GM23248 (cell line): ENCODE results near the gene CCT7. TPM values are rescaled to one million over a fixed set of nuclear protein-coding genes. Genes with fewer than 3 reads are reported as not detected.
A peak's percentile ranks its signal among the peaks of the same experiment; 100 is the strongest.

Experiments used
- DNase-seq: peaks from one replicate; pipeline ENCODE4 v3.0.0-alpha.2; 2015
- H2AFZ ChIP-seq: fragments of 200-600 bp; sonication (generic); 2 replicates; pipeline ENCODE4 v1.6.1; 2016; ENCODE audit warnings: antibody characterized with exemption
- H3F3A ChIP-seq: fragments of 200-600 bp; sonication (generic); 2 replicates; pipeline ENCODE4 v1.6.1; 2016; ENCODE audit warnings: mild to moderate bottlenecking, antibody characterized with exemption, mixed run types; ENCODE audit not compliant: insufficient read depth
- H3K27ac ChIP-seq: fragments of 200-600 bp; sonication (generic); 2 replicates; pipeline ENCODE4 v1.5.1; 2016; ENCODE audit warnings: mild to moderate bottlenecking
- H3K27me3 ChIP-seq: fragments of 200-600 bp; sonication (generic); replicated peaks from 2 replicates; pipeline ENCODE4 v1.6.1; 2016; ENCODE audit warnings: mild to moderate bottlenecking; ENCODE audit not compliant: insufficient read depth
- H3K36me3 ChIP-seq: fragments of 200-600 bp; sonication (generic); 2 replicates; pipeline ENCODE4 v1.6.1; 2016; ENCODE audit warnings: low read depth, mild to moderate bottlenecking
- H3K4me1 ChIP-seq: fragments of 200-600 bp; sonication (generic); 2 replicates; pipeline ENCODE4 v1.6.1; 2016; ENCODE audit warnings: mild to moderate bottlenecking; ENCODE audit not compliant: insufficient read depth
- H3K4me2 ChIP-seq: fragments of 200-600 bp; sonication (generic); one replicate; pipeline ENCODE4 v1.6.1; 2016; ENCODE audit warnings: mild to moderate bottlenecking; ENCODE audit not compliant: unreplicated experiment
- H3K4me3 ChIP-seq: fragments of 200-600 bp; sonication (generic); 2 replicates; pipeline ENCODE4 v1.5.1; 2016; ENCODE audit warnings: mild to moderate bottlenecking
- H3K79me2 ChIP-seq: fragments of 200-600 bp; sonication (generic); 2 replicates; pipeline ENCODE4 v1.6.1; 2016; ENCODE audit warnings: mild to moderate bottlenecking; ENCODE audit not compliant: insufficient read depth
- H3K9ac ChIP-seq: fragments of 200-600 bp; sonication (generic); 2 replicates; pipeline ENCODE4 v1.6.1; 2016; ENCODE audit warnings: mild to moderate bottlenecking
- H3K9me2 ChIP-seq: fragments of 200-600 bp; sonication (generic); 2 replicates; pipeline ENCODE4 v1.6.1; 2016; ENCODE audit warnings: mixed run types, mild to moderate bottlenecking, moderate library complexity; ENCODE audit not compliant: insufficient read depth
- H3K9me3 ChIP-seq: fragments of 200-600 bp; sonication (generic); one replicate; pipeline ENCODE4 v1.6.1; 2017; ENCODE audit warnings: low read depth
- H4K20me1 ChIP-seq: fragments of 200-600 bp; sonication (generic); 2 replicates; pipeline ENCODE4 v1.6.0; 2016; ENCODE audit not compliant: insufficient read depth
- EZH2 ChIP-seq: fragments of 200-600 bp; sonication (generic); IDR thresholded peaks from 2 replicates; pipeline ENCODE4 v1.6.1; 2018; ENCODE audit warnings: antibody characterized with exemption, mild to moderate bottlenecking; ENCODE audit not compliant: insufficient read depth, poor library complexity, severe bottlenecking
- EZH2phosphoT487 ChIP-seq: fragments of 200-600 bp; sonication (generic); IDR thresholded peaks from 2 replicates; pipeline ENCODE4 v1.6.1; 2018; ENCODE audit warnings: antibody characterized with exemption, moderate library complexity, mild to moderate bottlenecking, low read depth; ENCODE audit not compliant: insufficient read depth
- WGBS, 2 experiments: methylation state at CpG; one replicate each; pipeline ENCODE4 v1.1.6; 2015 to 2017; ENCODE audit warnings: low lambda C conversion rate in 2 of 2, low coverage in 1 of 2; ENCODE audit errors: missing lambda C conversion rate in 2 of 2; 5-methylcytosine and 5-hydroxymethylcytosine counted together
- in situ Hi-C: fragments of 300-500 bp; cut with MboI; formaldehyde crosslinking; loops from 2 replicates; pipeline ENCODE4 v1.15.0; 2020
- polyA plus RNA-seq: library from polyadenylated mRNA; unstranded; fragments of >200 nt; fragmentation: Nextera tagmentation; extraction: Ambion mirVana; gene quantifications from 2 replicates; pipeline ENCODE4 v1.2.1, GENCODE V29; 2016
- total RNA-seq: library from RNA; depleted of rRNA; stranded (reverse); fragments of >200 nt; shearing (Covaris generic); gene quantifications from 2 replicates; pipeline ENCODE4 v1.2.3, GENCODE V29; 2014

The CCT7 gene
- total and polyA plus RNA-seq, 2 experiments from 2014 or later = 213 to 272 TPM

DNA sequence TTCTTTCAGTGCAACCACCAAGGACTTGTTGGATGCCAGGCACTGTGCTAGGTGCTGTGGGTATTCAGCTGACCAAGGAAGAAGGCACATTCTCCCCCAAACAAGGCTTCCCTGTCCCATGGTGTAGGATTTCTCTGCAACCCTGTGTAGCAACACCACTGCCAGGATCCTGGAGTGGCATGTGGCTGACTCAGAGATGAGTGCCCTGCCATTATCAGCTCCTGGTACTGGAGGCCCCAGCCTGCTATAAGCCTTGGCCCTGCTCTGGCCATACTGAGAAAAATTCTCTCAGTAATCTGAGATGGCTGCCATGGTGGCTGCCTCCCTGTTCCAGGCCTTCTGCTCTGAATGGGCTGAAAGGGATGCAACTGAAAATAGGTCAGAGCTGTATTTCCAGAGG, 15.8 kb upstream of the CCT7 start:
- Histone ChIP-seq H2AFZ (no peak overlapping the region), H3K4me1 (peaks cover 20% of the 10 kb centered on the region), H4K20me1 (no peaks in the 10 kb centered on the region), H3K27ac (peak overlapping the region; percentile 30), H3K36me3 (no peaks in the 10 kb centered on the region; the same call in 1 of the 2 replicates), H3K4me3 (no peak overlapping the region), H3K9me2 (no peaks in the 10 kb centered on the region), H3K27me3 (no peaks in the 10 kb centered on the region), H3K9ac (no peak overlapping the region), H3K4me2 (no peak overlapping the region), H3F3A (0 out of 2 replicates have a peak, but pooled peaks cover 5% of the 10 kb centered on the region), H3K9me3 (no peaks in the 10 kb centered on the region), H3K79me2 (peaks cover 43% of the 10 kb centered on the region)
- in situ Hi-C loops = no loop called here
- TF ChIP-seq EZH2phosphoT487 (no peak), EZH2 (no peak)
- peak; percentile 74 for DNase-seq

DNA sequence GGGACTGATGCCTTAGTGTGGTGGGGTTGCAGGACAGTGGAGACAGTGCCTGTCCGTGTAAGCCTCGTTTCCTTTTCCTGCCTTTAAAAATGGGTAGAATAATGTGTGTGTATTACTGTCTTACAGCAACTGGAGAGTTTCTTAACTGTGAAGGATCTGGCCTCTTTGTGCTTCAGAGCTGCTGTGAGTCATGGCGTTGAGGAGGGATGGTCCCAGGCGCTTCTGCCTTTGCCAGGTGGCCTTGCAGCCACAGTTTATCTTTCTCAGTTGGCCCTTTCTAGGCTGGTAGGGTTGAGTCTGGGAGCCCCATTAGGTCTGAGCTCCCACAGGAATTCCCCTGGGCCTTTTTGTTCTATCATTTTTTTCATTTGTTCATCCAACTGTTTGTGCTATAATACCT, 10.3 kb upstream of the CCT7 start:
- Histone ChIP-seq H3K27ac (no peak overlapping the region), H3F3A (no peaks in the 10 kb centered on the region), H3K9ac (no peak overlapping the region), H3K27me3 (no peaks in the 10 kb centered on the region), H3K9me2 (no peaks in the 10 kb centered on the region), H3K79me2 (0 out of 2 replicates have a peak, but pooled peaks cover 4% of the 10 kb centered on the region), H3K4me3 (no peak overlapping the region), H3K9me3 (no peaks in the 10 kb centered on the region), H3K4me2 (no peak overlapping the region), H3K36me3 (no peaks in the 10 kb centered on the region; the same call in 1 of the 2 replicates), H4K20me1 (no peaks in the 10 kb centered on the region), H2AFZ (no peak overlapping the region), H3K4me1 (no peaks in the 10 kb centered on the region)
- no peak for DNase-seq
- WGBS, 2 experiments = 49 to 62% methylated on average over 4 of the region's 4 CpGs
- in situ Hi-C loops = no loop called here
- TF ChIP-seq EZH2 (no peak), EZH2phosphoT487 (no peak)

DNA sequence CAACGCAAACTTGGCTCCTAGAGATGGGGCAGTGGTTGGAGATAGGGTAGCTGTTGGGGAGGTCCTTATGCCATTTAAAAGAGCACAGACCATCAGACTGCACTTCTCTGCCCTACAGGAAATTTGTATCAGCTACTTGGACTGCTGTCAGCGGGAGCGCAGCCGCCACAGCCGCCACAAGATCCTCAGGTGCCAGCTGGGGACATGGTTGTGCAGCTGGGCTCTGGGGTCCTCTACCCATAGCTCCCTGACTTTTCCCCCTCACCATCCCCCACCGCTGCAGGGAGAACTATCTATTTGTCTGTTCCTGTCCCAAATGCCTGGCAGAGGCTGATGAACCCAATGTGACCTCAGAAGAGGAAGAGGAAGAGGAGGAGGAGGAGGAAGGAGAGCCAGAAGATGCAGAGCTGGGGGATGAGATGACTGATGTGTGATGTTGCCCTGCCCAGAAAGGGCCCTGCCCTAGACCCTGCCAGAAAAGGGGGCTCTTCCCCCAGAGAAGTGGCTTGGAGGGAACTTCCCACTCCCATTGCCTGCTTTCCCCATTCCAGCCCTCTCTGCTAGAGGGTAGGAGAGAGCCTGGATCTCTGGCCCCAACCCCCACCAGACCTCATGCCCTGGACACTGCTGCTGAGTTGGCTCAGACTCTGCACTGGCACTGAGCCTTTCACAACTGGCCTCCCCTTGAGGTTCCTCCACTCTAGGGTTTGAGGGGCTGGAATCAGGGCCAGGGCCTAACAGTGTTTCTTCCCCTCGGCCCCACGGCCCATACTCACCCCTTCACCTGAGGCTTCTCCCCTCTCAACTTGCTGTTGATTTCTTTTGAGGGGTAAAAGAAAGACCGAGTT, 8.4 kb upstream of the CCT7 start:
- TF ChIP-seq EZH2phosphoT487 (no peak), EZH2 (no peak)
- 76 to 83% methylated on average over 9 of the region's 9 CpGs for WGBS, 2 experiments
- in situ Hi-C loops = no loop called here

DNA sequence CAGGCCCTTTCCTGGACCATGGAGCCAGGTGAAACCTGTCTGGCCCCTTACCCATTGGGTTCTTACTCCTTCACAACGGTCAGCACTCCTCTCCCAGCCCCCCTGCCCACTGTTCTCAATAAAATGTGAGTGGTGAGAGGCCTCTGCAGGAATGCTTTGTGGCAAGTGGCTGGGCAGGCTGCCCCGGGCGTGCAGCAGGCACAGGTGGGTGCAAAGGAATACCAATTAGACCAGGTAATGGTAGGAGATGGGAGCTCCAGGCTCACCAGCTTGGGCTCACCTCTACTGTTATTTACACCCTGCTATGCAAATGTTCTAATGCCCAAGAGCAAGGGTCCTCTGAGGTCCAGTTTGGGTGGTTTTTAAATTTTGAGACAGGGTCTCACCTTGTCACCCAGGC, 7.0 kb upstream of the CCT7 start:
- H3K79me2 ChIP-seq = no peaks in the 10 kb centered on the region
- in situ Hi-C loops = no loop called here
- H2AFZ ChIP-seq = no peak overlapping the region
- no peaks in the 10 kb centered on the region for H3K4me1 ChIP-seq
- no peaks in the 10 kb centered on the region for H3F3A ChIP-seq
- WGBS, 2 experiments = 61 to 70% methylated on average over 3 of the region's 3 CpGs
- H4K20me1 ChIP-seq = no peaks in the 10 kb centered on the region
- TF ChIP-seq EZH2phosphoT487 (no peak), EZH2 (no peak)
- H3K9ac ChIP-seq = no peak overlapping the region
- no peak overlapping the region for H3K27ac ChIP-seq
- no peak overlapping the region for H3K4me2 ChIP-seq
- no peaks in the 10 kb centered on the region; the same call in 1 of the 2 replicates for H3K36me3 ChIP-seq
- no peak overlapping the region for H3K4me3 ChIP-seq
- no peaks in the 10 kb centered on the region for H3K9me3 ChIP-seq
- no peaks in the 10 kb centered on the region for H3K27me3 ChIP-seq
- DNase-seq = no peak
- H3K9me2 ChIP-seq = no peaks in the 10 kb centered on the region

More for the DNA sequence above, 8.4 kb upstream of the CCT7 start:
- Histone ChIP-seq H3K27me3 (no peaks in the 10 kb centered on the region), H3K79me2 (no peaks in the 10 kb centered on the region), H3K27ac (no peak overlapping the region), H3K9ac (no peak overlapping the region), H3F3A (no peaks in the 10 kb centered on the region), H3K4me2 (no peak overlapping the region), H3K4me3 (no peak overlapping the region), H3K36me3 (no peaks in the 10 kb centered on the region; the same call in 1 of the 2 replicates), H3K4me1 (no peaks in the 10 kb centered on the region), H2AFZ (no peak overlapping the region), H3K9me3 (no peaks in the 10 kb centered on the region), H3K9me2 (no peaks in the 10 kb centered on the region), H4K20me1 (no peaks in the 10 kb centered on the region)
- DNase-seq = no peak
